ENCODE results near the gene SPATA19.

SPATA19 gene

GRCh38 chr11:133827556-133827955 lies 17.8 kb downstream of the SPATA19 start:
- no peak for TF ChIP-seq CTCF (IDR thresholded peaks at IDR 0.05; ENCODE audit: extremely low read depth, insufficient read depth, missing control alignments)
- DNase-seq (ENCODE audit: low spot score), result no peak
- in situ Hi-C loops (cut with MboI; ENCODE audit: low pct_unique_long_range_greater_than_20kb, low sequenced_read_pairs, unreplicated experiment), result no loop called here

GRCh38 chr11:133826866-133827265 lies 18.4 kb downstream of the SPATA19 start:
- TF ChIP-seq CTCF (IDR thresholded peaks at IDR 0.05; ENCODE audit: extremely low read depth, insufficient read depth, missing control alignments), result no peak
- DNase-seq (ENCODE audit: low spot score), result no peak
- in situ Hi-C loops (cut with MboI; ENCODE audit: low pct_unique_long_range_greater_than_20kb, low sequenced_read_pairs, unreplicated experiment), result no loop called here

- TF ChIP-seq CTCF (IDR thresholded peaks at IDR 0.05; ENCODE audit: extremely low read depth, insufficient read depth, missing control alignments), result no peak
- in situ Hi-C loops (cut with MboI; ENCODE audit: low pct_unique_long_range_greater_than_20kb, low sequenced_read_pairs, unreplicated experiment), result no loop called here
These were observed 19.6 kb downstream of the SPATA19 start for GRCh38 chr11:133825666-133826065.

GRCh38 chr11:133825156-133825555 lies 20.2 kb downstream of the SPATA19 start:
- in situ Hi-C loops (cut with MboI; ENCODE audit: low pct_unique_long_range_greater_than_20kb, low sequenced_read_pairs, unreplicated experiment), result no loop called here
- TF ChIP-seq CTCF (IDR thresholded peaks at IDR 0.05; ENCODE audit: extremely low read depth, insufficient read depth, missing control alignments), result no peak
- no peak for DNase-seq (ENCODE audit: low spot score)

More at GRCh38 chr11:133825666-133826065, 19.6 kb downstream of the SPATA19 start:
- no peak for DNase-seq (ENCODE audit: low spot score)

- DNase-seq (ENCODE audit: low spot score), result no peak
- in situ Hi-C loops (cut with MboI; ENCODE audit: low pct_unique_long_range_greater_than_20kb, low sequenced_read_pairs, unreplicated experiment), result loop anchor here (25.0 kb wide), 1 partner anchor 687 kb away; no protein-coding TSS in a partner anchor
- no peak for TF ChIP-seq CTCF (IDR thresholded peaks at IDR 0.05; ENCODE audit: extremely low read depth, insufficient read depth, missing control alignments)
These were observed 20.7 kb downstream of the SPATA19 start for GRCh38 chr11:133824593-133824992.

GRCh38 chr11:133823614-133824013 lies 21.7 kb downstream of the SPATA19 start:
- TF ChIP-seq CTCF (IDR thresholded peaks at IDR 0.05; ENCODE audit: extremely low read depth, insufficient read depth, missing control alignments), result no peak
- in situ Hi-C loops (cut with MboI; ENCODE audit: low pct_unique_long_range_greater_than_20kb, low sequenced_read_pairs, unreplicated experiment), result loop anchor here (25.0 kb wide), 1 partner anchor 686 kb away; no protein-coding TSS in a partner anchor
- no peak for DNase-seq (ENCODE audit: low spot score)

GRCh38 chr11:133823211-133823610 lies 22.1 kb downstream of the SPATA19 start:
- no peak for DNase-seq (ENCODE audit: low spot score)
- TF ChIP-seq CTCF (IDR thresholded peaks at IDR 0.05; ENCODE audit: extremely low read depth, insufficient read depth, missing control alignments), result no peak
- in situ Hi-C loops (cut with MboI; ENCODE audit: low pct_unique_long_range_greater_than_20kb, low sequenced_read_pairs, unreplicated experiment), result loop anchor here (25.0 kb wide), 1 partner anchor 686 kb away; no protein-coding TSS in a partner anchor

Measured in GM13977 (cell line).